Testis (tissue), 2 donors: ENCODE measurements around the gene SDR42E2.

Experiments
- POLR2A ChIP-seq: fragments of 450-650 bp; IDR thresholded peaks from one replicate; pipeline ENCODE4 v1.6.1; 2017; ENCODE audit warnings: antibody characterized with exemption, mild to moderate bottlenecking, moderate library complexity
- TF ChIP-seq, protein P1 (sequence below), 3 experiments: fragments of 450-650 bp in 2 of 3; fragments of 200-600 bp in 1 of 3; sonication (generic) in 1 of 3; IDR thresholded peaks; one replicate each; pipeline ENCODE4 v1.5.1; 2016 to 2019; ENCODE audit warnings: antibody characterized with exemption in 3 of 3, mild to moderate bottlenecking in 2 of 3, moderate library complexity in 1 of 3

GRCh38 chr16:22239131-22239805 lies 77.0 kb downstream of the SDR42E2 start:
- TF ChIP-seq, protein P1, sequence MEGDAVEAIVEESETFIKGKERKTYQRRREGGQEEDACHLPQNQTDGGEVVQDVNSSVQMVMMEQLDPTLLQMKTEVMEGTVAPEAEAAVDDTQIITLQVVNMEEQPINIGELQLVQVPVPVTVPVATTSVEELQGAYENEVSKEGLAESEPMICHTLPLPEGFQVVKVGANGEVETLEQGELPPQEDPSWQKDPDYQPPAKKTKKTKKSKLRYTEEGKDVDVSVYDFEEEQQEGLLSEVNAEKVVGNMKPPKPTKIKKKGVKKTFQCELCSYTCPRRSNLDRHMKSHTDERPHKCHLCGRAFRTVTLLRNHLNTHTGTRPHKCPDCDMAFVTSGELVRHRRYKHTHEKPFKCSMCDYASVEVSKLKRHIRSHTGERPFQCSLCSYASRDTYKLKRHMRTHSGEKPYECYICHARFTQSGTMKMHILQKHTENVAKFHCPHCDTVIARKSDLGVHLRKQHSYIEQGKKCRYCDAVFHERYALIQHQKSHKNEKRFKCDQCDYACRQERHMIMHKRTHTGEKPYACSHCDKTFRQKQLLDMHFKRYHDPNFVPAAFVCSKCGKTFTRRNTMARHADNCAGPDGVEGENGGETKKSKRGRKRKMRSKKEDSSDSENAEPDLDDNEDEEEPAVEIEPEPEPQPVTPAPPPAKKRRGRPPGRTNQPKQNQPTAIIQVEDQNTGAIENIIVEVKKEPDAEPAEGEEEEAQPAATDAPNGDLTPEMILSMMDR (IDR thresholded peaks at IDR 0.05), result no peak
- no peak for TF ChIP-seq POLR2A
